Measurements from ENCODE around the gene SELENON.

SELENON gene, protein sequence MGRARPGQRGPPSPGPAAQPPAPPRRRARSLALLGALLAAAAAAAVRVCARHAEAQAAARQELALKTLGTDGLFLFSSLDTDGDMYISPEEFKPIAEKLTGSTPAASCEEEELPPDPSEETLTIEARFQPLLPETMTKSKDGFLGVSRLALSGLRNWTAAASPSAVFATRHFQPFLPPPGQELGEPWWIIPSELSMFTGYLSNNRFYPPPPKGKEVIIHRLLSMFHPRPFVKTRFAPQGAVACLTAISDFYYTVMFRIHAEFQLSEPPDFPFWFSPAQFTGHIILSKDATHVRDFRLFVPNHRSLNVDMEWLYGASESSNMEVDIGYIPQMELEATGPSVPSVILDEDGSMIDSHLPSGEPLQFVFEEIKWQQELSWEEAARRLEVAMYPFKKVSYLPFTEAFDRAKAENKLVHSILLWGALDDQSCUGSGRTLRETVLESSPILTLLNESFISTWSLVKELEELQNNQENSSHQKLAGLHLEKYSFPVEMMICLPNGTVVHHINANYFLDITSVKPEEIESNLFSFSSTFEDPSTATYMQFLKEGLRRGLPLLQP

DNA sequence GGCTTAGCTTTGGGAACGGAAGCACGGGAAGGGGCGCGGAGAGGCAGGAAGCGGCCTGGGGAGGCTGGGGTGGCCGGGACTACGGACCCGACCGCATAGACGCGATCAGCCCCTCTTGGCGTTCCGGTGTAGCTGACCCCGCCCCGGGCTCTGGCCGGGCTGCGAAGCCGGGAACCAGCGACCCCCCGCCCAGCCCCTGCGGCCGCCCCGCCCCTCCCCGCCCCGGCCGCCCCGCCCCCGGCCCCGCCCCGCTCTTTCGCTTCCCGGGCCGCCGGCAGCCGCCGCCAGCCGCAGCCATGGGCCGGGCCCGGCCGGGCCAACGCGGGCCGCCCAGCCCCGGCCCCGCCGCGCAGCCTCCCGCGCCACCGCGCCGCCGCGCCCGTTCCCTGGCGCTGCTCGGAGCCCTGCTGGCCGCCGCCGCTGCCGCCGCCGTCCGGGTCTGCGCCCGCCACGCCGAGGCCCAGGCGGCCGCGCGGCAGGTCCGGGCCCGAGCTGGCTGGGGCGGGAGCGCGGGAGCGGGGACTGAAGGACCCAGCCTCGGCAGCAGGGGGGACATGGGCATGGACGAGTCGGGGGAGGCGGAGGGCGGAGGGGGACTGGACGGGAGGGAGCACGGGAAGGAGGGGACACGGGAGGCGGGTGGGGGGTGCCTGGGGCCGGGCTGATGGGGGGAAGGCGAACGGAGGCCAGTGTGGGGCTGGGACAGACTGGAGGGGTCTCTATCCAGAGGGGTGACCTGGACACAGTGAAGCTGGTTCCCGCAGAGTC lies at the start of gene SELENON:
TSS of gene SELENON (plus strand) at position 259 of the 768 bp plus-strand sequence. CDS start at position 297, 38 bp downstream.
- no peak for DNase-seq (ENCODE audit: low read depth, low spot score)

DNA sequence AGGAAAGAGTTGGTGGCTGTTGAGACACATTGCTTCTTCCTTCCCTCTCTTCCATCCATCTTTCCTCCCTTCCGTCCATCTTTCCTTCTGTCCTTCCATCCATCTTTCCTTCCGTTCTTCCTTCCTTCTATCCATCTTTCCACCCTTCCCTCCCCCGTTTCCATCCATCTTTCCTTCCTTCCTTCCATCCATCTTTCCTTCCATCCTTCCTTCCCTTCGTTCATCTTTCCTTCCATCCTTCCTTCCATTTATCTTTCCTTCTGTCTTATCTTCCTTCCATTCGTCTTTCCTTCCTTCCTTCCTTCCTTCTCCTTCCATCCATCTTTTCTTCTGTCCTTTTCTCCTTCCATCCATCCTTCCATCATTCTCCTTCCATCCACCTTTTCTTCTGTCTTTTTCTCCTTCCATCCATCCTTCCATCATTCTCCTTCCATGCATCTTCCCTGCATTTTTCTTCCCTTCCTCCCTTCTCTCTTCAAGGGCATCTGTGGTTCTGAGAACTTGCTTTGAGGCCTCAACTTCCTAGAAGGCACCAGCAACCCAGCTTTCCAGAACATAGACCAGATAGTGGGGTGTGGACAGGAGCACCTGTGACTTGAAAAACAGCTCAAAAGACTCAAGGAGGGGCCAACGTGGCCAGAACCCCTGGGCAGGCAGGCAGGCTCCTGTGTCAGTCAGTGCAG lies 48.9 kb upstream of the SELENON start:
- no peak for DNase-seq (ENCODE audit: low read depth, low spot score)

DNA sequence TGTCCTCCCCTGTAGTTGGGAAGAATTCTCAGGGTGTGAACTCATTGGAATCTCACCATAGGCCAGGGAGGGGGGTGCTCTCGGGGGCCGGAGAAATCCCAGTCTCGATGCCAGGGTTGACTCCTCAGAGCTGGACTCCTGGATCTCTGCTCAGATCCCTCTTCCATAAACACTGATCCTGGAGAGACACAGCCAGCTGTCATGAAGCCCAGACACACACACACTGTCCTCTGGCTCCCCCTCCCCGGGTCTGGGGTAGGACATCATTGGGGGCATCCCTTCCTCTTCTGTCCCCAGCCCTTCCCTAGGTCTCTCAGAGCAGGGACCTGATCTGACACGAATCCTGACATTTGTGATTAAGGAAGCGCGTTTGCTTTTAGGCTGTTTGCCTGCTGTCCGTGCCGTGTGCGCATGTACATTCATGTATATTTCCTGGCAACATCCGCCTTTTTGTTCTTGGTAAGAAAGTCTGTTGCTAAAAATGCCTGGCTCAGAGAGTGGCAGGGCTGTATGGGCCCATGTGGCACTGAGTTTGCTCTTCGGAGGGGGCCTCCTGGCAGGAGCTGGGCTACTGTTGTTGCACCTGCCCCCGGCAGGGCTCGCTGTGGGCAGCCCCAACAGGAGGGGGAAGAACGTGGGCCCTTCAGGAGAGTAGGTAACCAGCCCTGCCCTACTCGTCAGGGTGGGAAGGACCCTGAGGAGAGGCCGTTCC lies 45.4 kb upstream of the SELENON start:
- DNase-seq (ENCODE audit: low read depth, low spot score): no peak

DNA sequence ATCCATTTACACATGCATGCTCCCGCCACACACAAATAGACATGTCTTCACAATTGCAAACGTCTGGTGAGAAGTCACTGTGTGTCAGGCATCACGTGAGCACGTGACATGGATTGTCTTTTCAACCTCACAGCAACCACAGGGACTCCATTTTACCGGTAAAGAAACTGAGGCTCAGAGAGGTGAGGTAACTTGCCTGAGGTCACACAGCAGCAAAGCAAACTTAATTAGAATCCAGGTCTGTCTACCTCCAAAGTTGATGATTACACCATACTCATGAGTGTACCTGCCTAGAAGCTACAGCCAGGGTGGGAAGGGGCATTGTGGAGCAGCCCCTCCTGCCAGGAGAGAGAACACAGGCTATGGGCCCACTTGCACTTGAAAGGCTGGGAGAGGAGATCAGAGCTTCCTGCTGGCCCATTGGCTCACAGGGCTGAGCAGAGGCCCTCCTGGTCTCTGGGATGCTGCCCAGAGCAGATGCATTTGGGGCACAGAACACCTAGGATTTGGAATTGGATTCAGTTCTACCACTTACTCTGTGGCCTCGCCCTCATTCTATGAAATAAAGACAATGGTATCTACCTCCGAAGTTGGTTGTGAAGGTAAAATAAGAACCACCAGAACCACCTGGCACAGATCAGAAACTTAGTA lies 44.4 kb upstream of the SELENON start:
- DNase-seq (ENCODE audit: low read depth, low spot score): no peak

DNA sequence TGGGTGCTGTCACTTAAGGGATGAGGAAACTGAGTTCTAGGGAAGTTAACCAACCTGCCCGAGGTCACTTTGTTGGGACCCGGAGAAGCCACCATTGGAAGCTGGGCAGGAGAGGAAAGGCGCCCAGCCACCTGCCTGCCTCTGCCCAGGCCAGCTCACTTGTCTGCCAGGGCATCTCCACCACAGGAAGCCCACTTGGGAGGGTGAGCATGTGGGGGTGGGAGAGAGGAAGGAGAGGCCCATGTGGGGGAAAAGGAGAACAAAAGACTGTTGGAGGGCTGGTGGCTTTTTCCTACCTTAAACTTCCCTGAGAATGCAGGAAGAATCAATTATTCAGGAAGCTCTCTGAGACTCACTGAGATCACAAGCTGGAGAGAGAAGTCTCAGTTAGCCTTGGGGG lies 43.8 kb upstream of the SELENON start:
- DNase-seq (ENCODE audit: low read depth, low spot score): no peak

DNA sequence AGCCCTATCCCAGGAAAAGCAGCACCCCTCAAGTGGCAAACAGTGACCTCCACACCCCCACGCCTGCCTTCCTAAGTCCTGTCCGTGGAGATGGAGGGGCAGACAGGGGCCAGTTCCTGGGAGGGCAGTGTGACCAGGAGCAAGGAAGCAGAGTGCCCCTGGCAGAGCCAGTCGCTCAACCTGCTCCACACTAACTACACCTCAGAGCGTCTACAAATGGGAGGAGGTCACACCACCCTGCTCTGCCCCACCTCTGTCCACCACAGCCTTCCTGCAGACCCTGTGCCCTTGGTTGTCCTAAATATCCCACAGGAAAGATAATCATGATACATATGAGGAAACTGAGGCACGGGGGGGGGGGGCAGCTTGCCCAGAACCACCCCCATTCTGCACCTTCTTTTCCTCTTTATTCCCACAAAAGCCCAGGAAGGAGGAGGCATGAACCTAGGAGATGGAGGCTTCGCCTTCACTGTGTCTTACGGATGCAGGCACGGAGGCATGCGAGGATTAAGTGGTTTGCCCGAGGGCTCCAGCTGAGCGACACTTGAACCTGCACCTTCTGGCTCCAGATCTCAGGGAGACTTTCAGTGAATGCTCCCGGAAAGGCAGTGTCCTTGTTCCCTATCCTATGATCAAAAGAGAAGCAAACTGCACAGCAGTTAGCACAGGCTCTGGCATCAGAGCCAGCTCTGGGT lies 42.7 kb upstream of the SELENON start:
- no peak for DNase-seq (ENCODE audit: low read depth, low spot score)

DNA sequence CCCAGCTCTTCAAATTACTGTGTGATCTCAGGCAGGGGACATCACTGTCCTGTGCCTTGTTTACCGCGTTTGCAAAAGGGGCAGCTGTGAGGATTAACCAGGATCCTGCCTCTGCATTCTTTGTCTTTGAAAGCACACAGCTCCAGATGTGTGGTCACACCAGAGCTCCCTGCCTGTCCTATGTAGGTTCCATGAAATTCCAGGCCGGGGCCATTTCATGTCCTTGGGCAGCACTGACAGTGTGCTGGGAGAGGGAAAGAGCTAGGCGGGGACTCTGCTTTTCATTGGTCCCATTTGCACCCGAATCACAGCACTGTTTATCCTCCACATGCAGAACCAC lies 42.2 kb upstream of the SELENON start:
- DNase-seq (ENCODE audit: low read depth, low spot score): no peak

DNA sequence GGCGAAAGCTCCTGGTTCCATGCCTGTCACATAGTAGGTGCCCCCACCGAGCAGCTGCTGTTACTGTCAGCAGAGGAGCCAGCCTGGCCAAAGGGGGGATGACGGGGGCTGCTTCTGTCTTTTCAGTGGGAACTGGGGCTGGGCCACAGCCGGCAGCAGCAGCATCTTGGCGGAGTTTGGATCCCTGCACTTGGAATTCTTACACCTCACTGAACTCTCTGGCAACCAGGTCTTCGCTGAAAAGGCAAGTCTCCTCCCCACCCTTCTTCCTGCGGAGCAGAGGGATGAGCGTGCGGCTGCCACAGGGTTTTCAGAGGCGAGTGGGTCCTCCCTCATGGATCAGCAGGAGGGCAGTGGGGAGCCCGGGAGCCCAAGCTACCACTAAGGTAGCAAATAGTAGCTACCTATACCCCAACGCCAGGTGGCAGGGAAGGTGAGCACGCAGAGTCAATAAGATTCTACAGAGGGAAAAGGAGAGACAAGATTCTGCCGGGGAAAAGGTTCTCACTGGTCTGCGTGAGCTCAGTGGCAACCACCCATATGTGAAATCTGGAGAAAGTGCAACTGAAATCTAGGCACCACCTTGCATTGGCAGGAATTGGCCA lies 41.4 kb upstream of the SELENON start:
- no peak for DNase-seq (ENCODE audit: low read depth, low spot score)

DNA sequence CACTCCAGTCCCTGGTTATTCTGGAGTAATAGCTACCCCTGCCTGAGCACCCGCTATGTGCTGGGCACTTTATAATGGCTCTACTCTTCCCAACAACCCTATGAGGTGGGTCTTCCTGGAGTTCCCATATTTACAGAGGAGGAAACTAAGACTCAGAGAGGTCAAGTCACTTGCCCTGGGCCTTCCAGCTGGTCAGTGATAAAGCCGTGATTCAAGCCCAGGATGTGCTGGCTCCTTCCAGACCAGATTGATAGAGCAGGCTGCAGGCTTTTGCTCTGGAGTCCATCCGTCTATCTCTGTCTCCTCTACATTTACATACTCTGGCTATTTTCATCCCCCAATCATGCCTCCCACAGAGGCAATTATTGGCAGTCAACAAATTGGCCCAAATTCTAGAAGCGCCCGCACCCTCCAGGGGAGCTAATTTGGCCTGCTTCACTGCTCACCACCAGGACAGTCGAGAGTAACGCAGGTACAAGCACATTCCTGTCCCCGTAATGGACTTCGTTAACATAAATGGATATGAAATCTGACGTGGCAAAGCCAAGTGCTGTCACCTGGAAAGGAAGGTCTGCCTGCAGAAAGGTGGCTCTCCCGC lies 39.8 kb upstream of the SELENON start:
- no peak for DNase-seq (ENCODE audit: low read depth, low spot score)

DNA sequence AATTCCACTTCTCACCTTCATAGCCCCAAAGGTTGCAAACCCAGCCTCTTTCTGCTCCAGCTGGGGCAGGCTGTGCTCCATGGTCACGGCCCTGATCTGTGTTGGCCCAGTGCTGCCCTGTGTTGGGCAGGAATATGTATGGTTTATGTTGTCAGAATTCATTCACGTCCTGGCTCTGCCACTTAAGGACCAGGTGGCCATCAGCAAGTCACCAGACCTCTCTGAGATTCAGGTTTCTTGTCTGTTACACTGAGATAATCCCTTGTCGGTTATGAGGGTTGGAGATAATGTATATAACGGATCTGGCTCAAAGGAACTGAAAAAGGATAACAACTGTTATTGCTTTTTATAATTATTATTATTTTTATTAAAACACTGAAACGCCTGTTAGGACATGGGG lies 39.1 kb upstream of the SELENON start:
- no peak for DNase-seq (ENCODE audit: low read depth, low spot score)

DNA sequence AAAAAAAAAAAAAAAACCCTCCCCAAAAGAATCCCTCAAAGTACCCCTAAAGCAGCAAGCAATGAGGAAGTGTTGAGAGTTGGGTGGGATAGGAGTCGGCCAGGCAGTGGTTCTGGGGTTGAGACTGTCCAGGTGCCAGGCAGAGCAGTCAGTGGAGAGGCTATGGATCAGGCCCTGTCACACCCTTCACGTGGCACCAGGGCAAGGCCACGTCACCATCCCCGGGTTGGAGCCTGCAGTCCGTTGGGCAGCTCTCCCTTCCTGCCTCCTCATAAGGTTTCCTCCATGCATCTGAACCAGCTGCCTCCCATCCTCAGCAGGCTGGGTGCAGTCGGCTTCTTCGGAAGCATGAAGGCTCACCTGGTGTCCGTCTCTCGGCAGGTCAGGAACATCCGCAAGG lies 36.5 kb upstream of the SELENON start:
- no peak for DNase-seq (ENCODE audit: low read depth, low spot score)

DNA sequence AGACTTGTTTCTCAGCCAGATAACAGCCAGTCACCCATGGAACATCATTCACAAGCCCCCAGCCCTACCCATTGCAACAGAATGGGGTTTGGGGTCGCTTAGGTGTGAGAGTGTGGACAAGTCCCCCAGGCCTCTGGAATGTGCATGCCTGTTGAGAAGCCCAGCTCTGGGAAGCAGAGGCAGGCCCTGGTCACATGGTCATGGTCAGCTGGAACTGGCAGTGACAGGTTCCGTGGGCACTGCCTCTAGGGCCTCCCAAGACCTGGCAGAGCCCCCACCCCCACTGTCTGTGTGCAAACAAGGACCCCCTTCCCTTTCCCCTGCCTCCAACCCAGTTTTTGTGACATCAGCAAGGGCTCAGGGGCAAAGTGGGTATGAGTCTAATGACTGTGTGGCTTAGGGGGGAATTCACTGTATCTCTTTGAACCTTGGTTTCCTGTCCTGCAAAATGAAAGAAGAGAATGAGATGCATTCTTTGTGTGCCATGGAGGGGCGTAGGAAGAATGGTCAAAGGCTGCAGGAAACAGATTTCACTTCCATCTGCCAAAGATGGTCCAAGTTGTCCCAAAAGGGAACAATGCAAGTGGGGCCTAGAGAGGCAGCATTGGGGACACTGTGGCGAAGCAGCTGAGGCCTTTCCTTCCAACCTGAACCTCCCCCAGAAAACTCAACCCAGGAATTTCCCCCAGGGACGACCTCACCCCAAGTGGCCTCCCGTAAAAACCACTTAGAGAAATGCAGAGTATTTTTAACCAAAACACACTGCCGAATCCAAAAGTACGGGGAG lies 34.7 kb upstream of the SELENON start:
- no peak for DNase-seq (ENCODE audit: low read depth, low spot score)

DNA sequence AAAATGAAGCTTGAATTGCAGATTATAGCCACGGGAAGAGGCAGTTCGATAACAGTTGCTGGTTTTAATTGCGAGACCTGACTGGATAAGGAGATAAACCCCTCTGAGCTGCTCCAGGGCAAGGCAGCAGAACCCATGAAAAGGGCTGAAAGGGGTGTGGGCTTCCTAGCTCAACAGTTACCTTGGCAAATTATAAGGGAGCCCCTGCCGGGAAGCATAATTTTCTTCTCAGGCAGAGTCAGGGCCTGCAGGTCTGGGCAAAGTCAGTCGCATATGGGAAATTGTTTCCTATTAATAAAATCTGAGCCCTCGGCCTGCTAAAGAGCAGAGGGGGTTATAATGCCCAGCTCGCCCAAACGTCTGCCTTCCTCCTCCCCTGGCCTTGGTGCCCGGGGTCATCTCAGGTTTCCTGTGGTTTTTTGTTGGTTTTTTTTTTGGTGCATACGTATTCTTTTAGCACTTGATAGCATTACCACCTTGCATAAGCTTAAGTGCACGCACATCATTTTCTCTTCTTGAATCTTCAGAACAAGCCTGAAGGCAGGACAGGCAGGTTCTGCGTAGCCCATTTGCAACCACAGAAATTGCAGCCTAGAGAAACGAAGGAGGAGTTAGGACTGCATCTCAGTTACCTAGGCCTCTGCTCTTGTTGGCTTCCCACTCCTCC lies 33.9 kb upstream of the SELENON start:
- DNase-seq (ENCODE audit: low read depth, low spot score): no peak

DNA sequence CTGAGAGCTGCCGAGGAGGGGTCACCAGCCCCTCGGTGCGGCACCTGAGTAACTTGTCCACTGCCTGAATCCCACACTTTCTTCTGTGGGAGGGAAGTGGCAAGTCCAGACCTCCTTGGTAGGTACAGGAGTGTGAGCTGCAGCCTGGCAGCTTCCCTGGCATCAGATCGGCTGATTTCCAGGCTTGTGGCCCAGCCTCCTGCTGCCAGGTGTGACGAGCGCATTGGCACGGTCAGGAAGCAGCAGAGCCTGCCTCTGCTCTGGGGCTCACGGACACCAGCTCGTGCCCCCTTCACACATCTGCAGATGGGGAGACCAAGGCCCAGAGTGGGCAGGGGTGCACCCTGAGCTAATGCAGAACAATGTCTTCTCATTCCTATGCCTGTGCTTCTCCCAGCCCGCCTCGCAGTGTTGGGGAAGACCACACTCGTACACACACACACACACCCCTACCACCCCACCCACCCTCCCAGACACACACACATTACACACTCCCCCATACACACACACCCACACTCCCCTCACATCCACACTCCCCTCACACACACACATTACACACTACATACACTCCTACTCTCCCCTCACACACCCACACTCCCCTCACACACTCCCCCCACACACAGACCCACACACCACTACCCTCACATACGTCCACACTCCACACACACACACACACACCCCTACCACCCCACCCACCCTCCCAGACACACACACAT lies 33.1 kb upstream of the SELENON start:
- no peak for DNase-seq (ENCODE audit: low read depth, low spot score)

DNA sequence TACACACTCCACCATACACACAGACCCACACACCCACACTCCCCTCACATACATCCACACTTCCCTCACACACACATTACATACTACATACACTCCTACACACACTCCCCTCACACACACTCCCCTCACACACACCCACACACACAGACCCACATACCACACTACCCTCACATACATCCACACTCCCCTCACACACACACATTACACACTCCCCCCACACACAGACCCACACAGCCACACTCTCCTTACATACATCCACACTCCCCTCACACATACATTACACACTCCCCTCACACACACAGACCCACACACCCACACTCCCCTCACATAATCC lies 32.6 kb upstream of the SELENON start:
- DNase-seq (ENCODE audit: low read depth, low spot score): no peak

DNA sequence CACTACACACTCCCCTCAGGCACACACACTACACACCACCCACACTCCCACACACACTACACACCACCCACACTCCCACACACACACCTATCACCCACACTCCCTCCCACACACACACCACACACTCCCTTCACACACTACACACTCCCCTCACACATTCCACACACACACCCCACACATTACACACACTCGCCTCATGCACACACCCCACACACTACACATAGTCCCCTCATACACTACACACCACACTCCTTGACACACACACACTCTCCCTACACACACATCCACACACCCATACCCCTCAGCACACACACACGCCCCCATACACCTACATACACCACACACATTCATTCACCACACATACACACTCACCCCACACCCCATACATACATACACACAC lies 31.0 kb upstream of the SELENON start:
- DNase-seq (ENCODE audit: low read depth, low spot score): no peak

DNA sequence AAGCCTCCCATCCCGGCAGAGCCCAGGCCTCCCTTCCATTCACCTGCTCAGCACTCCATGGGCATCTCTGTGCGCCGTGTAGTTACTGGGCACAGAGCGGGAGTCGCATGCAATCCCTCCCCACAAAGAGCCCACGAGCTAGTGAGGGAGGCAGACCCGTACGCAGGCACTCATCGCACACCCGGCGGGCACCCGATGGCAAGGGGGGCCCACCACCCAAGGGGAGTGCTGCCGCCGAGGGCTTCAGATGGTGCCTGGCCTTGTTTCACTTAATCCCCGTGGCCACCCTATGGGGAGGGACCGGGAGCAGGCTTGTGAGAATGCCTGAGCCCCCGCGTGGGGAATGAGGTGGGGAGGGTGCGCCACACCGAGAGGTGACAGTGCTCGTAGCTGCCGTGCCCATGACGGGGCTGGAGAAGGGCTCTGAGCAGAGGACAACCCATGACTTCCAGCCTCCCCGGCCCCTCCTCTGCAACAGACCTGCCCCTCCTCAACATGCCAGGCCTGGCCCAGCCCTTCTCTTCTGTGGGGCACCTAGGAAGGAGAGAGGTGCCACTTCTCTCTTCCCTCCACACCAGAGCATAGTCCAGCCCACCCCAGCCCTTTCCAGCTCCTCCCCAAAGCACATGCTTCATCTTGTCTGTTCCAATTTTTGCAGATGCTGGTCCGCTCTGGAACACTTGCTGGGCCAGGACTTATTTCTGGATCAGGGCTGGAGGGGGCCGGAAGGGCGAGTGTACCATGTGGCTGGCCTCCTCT lies 30.2 kb upstream of the SELENON start:
- no peak for DNase-seq (ENCODE audit: low read depth, low spot score)

Data from iPS DF 19.7 (cell line).